Renal cortex interstitium (tissue), 15 donors: ENCODE results near the gene STKLD1. TPM values are rescaled to one million over a fixed set of nuclear protein-coding genes. Genes with fewer than 3 reads are reported as not detected.
"Not testable (repeated sequence)": the region's sequence is repeated elsewhere in the genome, so short reads cannot be mapped to it uniquely, and the experiment has no call there.

Source experiments
- DNase-seq, 11 donors: peaks; one replicate each; pipeline ENCODE4 v3.0.0-alpha.2; 2013; ENCODE audit warnings: low read depth in 9 of 11, low spot score in 4 of 11; ENCODE audit errors: extremely low read depth in 1 of 11
- long read RNA-seq, 16 experiments: transcript quantifications; one replicate each; lab custom pipeline, GENCODE V29; 2026
- polyA plus RNA-seq, 3 donors: library from polyadenylated mRNA; unstranded; fragments of 120-200 nt; gene quantifications; one replicate each; pipeline ENCODE4 v1.2.1, GENCODE V29; 2013; ENCODE audit not compliant: insufficient read length in 3 of 3

STKLD1 gene
- polyA plus RNA-seq: 1 to 10 TPM; 4.3 to 5.4 (median 4.4) TPM
- long read RNA-seq, donor 1: 0 reads
- long read RNA-seq, donor 2: 0 reads
- long read RNA-seq, donor 3: 0 reads
- long read RNA-seq, donor 4: 0 reads
- long read RNA-seq, donor 5: 0 reads
- long read RNA-seq, donor 6, partial matches to known transcripts: 14 of 24 reads
- long read RNA-seq, donor 6, other reads (novel, unspliced or antisense): 10 of 24 reads
- long read RNA-seq, donor 7, partial matches to known transcripts: 21 of 32 reads
- long read RNA-seq, donor 7, other reads (novel, unspliced or antisense): 10 of 32 reads
- long read RNA-seq, donor 8: 0 reads
- long read RNA-seq, donor 9, partial matches to known transcripts: 0 of 1 reads
- long read RNA-seq, donor 9, other reads (novel, unspliced or antisense): 0 of 1 reads
- long read RNA-seq, donor 10, partial matches to known transcripts: 0 of 1 reads
- long read RNA-seq, donor 10, other reads (novel, unspliced or antisense): 0 of 1 reads
- long read RNA-seq, donor 11: 0 reads
- long read RNA-seq, donor 12: 0 reads
- long read RNA-seq, donor 13: 0 reads
- long read RNA-seq, donor 14: 0 reads
- long read RNA-seq, donor 15: 0 reads
- long read RNA-seq, donor 16: 0 reads

DNA sequence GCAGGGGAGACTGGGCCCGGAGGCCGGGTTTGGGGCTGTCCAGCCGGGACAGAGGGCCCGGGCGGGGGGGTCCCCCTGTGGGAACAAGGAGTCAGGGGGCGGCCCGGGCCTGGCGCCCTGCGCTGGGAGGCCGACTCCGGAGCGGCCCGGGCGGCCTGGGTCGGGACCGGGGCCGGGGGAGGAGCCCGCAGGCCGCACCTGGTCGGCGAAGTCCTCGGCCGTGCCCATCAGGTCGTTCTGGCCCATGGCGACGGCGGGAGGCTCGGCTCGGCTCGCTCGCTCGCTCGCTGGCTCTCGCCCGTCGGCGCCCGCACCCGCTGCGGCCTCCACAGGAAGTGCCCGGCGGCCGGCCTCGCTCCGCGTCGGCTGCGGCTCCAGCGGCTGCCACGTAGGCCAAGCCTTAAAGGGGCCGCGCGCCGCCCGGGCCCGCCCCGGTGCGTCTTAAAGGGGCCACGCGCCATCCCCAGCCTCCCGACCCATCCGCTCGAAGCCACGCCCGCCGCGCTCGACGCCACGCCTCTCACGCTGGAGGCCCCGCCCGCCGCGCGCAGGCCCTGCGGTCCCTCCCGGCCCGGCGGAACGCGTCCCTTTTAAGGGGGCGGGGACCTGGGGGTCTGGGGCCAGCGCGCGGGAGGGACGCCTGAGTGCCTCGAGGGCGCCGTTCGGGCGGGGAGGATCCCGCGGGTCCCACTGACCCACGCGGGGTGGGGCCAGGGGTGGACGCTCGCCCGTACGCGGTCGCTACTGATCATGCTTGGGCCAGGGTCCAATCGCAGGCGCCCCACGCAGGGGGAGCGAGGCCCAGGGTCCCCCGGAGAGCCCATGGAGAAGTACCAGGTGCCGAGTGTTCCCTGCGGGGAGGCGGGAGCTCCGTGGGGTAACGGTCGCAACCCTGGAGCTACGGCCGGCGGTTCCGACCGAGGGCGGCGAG, at the start of gene STKLD1, which contains the start of gene SURF4:
TSS of gene STKLD1 (plus strand) at position 643 of the 931 bp plus-strand sequence. CDS start at position 751, 108 bp downstream.
TSS of gene SURF4 (minus strand) at position 337 of the 931 bp plus-strand sequence. CDS start at position 246, 91 bp downstream.
- peak; percentile 81 to 96 (median 94) for DNase-seq

DNA sequence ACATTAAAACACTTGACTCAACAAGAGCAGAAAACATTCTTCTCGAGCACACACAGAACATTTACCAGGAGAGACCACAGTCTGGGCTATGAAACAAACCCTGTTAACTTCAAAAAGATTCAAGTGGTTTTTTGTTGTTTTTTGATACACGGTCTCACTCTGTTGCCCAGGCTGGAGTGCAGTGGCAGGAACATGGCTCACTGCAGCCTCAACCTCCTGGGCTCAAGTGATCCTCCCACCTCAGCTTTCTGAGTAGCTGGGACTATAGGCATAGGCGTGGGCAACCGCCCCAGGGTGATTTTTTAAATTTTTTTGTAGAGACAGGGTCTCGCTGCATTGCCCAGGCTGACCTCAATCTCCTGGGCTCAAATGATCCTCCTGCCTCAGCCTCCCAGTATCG, 49.1 kb upstream of the STKLD1 start:
- DNase-seq: not testable (repeated sequence)

DNA sequence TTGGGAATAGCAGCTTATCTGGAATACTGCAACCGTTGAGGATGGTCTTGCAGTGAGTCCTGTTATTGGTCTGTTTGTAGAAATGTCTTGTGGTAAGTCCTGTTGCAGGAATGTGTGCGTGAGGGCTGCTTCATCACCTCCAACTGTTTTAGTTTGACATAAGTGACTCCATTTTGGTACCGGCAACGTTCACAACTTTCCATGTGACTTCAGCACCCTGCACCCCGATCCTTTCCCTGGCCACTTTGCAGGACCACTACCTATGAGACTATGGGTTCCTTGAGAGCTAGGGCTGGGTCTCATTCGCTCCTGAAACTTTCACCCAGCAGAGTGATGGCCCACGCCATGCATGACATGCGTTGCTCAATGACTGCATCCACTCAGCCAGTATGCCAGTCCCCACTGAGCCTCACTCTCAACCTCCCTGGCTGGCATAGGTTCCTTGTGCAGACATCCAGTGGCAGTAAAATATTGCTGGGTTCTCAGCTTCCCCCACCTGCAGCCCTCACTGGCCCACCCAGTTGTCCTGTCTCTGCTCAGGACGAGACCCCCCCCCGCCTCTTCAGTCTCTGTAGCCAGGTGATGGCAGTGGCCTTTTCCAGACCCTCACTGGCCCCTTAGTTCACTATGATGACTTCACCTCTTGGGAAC, 48.2 kb upstream of the STKLD1 start:
- no peak for DNase-seq

DNA sequence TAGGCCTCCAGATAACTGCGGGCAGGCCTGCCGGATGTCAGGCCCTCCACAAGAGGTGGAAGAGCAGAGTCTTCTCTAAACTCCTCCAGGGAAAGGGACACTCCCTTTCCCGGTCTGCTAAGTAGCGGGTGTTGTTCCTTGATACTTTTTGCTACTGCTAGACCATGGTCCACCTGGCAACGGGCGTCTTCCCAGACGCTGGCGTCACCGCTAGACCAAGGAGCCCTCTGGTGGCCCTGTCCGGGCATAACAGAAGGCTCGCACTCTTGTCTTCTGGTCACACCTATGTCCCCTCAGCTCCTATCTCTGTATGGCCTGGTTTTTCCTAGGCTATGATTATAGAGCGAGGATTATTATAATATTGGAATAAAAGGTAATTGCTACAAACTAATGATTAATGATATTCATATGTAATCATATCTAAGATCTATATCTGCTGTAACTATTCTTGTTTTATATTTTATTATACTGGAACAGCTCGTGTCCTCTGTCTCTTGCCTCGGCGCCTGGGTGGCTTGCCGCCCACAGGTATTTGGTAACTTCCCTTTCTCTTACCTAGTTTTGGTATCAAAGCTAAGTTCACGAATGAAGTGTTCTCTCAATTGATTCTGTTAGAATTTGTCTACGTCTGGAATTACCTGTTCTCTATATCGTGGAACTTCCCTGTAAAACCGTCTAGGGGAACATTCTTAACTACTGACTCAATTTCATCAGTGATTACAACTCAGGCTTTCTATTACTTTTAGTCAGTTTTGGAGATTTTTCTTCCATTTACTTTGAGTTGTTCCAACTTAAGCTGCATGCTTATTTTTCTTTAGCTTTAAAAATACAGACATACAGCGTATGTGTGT, 46.6 kb upstream of the STKLD1 start:
- not testable (repeated sequence) for DNase-seq

DNA sequence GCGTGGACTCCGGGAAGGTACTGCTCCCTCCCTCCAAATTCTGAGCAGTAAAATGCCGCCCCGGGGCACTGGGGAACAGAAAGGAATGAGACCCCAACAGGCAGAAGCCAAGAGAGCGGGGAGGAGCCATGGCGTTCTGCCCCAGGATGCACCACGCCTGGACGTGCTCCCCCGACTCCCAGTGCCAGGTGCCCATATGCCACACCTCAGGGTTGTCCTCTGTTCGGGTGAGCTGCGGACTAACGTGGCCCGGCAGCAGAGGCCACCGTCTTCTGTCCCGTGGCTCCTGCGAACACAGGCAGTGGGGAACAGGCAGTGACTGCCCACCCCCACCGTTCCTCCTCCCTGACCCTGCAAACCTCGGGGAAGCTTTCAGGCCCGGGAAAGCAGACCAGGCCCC, 44.9 kb upstream of the STKLD1 start:
- DNase-seq: no peak

DNA sequence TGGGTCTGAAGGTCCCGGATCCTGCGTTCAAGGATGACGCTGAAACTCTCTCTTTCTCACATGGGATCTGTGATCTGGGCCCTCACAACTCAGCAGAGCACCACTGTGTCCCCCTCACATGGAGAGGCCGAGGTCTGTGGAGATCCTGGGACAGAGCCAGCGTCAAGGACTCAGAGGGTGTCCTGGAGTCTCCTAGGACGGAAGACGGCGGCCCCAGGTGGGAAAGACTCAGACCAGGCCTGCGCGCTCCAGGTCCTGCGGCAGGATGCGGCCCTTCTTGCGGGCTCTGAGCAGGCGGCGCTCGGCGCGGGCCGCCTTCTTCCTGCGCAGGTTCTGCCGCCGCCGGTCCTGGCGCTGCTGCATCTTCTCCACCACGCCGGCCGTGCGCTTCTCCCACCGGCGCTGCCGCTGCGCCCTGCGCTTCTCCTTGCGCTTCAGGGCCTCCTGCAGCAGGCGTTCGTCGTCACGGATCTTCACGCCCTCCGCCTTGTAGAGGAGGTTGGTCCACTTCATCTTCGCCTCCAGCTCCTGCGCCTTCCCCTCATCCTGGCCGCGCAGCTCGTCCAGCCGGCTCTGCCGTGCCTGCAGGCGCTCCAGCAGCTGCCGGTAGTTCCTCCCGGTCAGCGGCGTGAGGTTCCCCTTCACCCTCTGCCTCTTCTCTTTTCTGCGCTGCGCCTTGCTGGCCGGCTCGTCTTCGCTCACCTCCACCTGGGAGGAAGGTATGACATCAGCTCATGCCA, 44.4 kb upstream of the STKLD1 start:
- no peak for DNase-seq

DNA sequence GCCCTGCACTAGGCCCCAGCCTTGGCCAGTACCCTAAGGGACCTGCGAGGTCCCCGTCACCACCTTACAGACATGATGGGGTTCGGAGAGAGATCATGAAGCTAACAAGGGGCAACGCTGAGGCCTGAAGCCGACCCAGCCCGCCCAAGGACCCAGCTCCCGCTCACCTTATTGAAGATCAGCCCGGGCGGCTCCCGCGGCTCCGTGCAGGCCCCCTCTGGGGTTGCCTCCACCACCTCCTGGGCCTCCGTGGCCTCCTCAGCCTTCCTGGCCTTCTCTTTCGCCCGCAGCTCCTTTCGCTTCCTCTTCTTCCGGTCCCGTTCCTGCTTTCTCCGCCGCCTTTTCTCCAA, 43.8 kb upstream of the STKLD1 start:
- DNase-seq: no peak

DNA sequence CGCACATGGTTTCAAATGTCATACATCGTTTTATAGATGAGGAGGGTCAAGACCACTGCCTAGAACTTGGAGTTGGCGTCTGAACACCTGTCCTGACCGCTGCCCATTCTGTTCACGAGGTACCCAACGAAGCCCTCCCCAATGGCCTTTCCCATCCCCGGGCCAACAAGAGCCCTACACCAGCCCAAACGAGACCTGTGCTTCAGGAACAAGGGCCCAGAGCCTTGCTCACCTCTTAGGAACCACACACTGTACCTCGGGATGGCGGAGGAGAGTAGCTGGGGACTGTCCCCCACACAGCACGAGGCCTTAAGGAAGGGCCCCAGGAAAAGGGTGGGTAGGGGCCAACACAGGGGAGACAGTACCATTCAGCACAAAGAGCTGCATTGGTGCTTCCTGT, 43.2 kb upstream of the STKLD1 start:
- DNase-seq: no peak

DNA sequence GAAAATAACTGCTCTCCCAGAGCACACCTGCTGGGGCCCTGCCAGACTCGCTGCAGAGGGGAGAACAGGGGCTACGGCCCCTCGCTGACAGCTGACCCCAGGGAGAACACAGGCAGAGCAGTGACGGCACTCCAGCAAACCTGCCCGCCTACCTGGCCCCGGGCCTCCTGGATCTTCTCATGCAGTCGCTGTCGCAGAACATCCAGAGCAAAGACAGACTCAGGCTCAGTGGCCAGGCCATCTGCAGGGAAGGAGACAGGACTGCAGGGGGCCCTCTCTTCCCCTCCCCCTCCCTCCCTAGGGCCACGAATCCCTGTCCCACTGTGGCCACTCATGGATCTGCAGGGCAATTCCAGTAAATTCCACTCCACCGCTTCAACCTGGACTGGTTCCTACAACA, 42.6 kb upstream of the STKLD1 start:
- no peak for DNase-seq

DNA sequence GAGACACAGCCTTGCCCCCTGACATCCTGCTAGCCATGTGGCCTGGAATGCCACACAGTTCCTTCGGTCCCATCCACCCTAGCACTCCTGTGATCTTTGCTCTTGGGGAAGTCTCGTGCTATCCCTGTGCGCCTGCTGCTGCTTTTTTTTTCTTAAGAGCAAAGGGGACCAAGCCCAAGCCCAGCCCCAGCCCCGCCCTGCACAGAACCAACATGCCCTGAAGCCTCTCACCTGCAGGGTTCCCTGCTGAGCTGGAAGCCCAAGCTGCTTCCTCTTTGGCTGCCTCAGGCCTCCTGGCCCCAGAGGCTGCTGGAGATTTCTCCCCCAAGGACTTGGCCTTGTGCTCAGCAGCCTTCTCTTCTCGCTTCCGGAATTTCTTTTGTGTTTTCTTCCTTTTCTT, 42.0 kb upstream of the STKLD1 start:
- DNase-seq: no peak

DNA sequence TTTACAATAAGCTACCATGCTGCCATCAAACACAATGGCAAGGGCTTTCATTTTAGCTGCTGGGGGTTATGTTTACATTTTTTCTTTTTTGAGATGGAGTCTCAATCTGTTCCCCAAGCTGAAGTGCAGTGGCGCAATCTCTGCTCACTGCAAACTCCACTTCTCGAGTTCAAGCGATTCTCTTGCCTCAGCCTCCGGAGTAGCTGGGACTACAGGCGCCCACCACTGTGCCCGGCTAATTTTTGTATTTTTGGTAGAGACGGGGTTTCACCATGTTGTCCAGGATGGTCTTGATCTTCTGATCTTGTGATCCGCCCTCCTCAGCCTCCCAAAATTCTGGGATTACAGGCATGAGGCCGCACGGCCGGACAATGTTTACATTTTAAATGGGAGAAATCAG, 41.3 kb upstream of the STKLD1 start:
- DNase-seq: not testable (repeated sequence)

DNA sequence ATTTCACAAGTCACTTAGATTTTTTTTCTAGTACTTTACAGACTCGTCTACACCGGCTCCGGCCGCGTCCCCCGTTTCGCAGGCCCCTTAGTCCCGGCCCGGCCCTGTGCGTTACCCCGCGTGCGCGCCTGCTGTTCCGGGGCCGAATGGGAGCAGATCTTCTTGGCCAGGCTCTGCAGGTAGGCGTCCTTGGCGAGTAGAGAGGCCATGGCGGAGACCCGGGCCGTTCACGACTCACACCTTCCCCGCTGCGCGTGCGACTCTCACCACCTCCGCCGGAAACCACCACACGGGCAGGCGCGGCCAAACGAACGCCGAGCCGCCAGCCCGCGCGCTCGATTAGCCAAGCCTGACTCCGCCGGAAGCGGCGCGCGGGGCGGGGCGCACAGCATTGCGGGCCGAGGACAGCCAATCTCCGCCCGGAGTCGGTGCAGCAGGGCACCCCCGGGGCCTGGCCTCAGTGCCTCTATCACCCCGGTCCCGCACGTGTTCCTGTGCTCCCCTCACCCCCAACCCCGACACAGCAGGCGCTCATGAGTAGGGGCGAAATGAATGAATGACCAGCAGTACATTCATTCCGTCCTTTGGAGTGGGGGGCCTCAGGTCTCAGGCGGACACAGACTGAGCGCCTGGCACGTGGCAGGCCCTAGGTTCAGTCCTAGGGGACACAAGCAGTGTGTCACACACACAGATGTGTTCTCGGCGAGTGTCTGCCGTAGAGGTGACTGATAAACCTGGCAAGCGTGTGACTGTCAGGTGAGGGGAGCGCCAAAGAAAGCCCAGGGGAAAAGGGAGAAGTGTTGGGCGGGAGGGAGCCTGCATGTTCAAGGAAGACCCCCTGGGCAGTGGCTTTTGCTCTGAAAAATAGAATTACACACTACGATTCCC, 40.0 kb upstream of the STKLD1 start, which contains the start of gene SURF6:
TSS of gene SURF6 (minus strand) at position 265 of the 888 bp plus-strand sequence. CDS start at position 209, 56 bp downstream.
- peak; percentile 64 to 90 (median 81) for DNase-seq

DNA sequence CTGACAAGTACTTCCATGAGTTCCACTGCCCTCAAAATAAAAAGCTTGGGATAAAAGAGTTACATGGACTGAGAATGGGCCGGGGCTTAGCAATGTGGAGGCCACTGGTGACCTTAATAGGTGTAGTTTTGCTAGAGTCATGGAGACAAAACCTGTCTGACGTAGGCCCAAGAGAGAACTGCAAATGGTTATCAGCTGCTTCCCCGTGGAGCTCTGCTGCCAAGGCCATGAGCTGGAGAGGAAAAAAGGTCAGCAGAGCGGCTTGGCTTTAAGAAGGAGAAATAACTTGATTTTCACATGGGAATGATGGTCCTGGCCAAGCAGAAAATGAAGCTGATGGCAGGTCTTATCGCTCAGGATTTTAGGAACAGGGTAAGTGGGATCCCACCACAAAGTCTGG, 36.5 kb upstream of the STKLD1 start:
- DNase-seq: no peak

DNA sequence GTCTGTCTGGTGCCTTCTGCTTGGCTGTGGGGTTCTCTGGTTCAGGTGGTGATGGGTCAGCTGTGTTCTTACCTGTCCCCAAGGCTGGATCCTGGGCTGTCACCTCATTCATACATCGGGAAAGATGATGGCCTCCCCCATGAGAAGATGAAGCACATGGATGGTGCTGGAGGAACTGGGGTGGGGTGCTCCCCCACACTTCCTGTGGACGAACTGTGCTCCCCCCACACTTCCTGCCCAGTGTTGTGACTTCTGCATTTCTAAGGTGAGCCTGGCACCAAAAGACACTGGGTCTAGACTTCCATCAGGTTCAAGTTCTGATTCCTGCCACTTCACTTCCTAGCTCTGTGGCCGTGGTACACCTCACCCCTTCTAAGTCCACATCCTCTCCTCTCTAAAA, 35.9 kb upstream of the STKLD1 start:
- no peak for DNase-seq

DNA sequence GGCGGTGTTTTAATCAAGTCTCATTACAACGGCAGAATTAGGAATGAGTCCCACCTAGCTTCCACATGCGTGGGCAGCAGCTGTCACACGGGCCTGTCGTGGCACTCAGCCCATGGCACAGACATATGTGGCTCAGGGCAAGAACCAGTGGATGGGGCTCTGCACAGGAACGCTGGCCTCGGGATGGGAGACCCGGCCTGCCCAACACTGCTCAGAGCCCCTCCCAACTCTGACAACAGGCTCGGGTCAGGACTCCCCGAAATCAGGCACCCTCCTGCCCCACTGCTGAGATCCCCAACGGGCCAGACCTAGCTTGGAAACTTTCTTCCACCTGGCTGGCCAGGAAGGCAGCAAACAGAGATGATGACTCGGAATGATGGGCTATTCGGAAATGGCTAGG, 35.2 kb upstream of the STKLD1 start:
- no peak for DNase-seq

DNA sequence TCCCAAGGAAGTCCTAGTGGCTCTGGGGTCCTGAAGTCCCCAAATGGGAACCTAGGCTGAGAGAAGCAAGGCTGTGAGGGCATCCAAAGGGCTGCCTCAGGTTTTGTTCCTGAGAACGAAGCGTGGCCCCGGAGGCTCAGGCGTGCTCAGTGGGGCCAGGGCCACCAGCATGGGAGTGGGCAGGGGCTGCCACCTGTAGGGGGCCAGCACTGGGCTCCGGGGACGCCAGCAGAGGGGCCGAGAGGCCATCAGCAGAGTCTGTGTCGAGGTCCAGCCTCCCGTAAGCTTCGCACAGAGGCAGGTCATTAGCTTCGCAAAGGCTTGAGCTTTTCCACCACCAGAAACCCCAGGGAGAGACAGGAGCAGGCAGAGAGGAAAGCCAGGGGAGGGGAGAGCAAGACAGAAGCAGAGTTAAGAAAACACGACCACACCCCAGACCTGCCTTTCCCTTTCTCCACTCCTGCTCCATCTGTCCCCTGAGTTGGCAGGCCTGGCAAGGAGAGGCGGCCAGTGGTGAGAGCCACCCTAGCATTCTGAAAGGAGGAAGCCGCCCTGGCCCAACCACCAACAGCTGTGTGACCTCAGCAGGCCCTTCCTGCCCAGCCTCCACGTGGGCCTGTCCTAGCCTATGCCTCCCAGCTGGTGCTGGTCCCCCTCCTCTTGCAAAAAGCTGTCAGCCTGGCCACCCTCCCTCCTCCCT, 34.6 kb upstream of the STKLD1 start:
- DNase-seq: no peak
